H1 (cell line): ENCODE results near the gene ARHGEF40.

Experiments used
- SIX5 ChIP-seq: IDR thresholded peaks from 2 replicates; pipeline ENCODE4 v1.6.1; 2011; ENCODE audit warnings: mild to moderate bottlenecking, low read depth, low read length
- SP1 ChIP-seq: IDR thresholded peaks from 2 replicates; pipeline ENCODE4 v1.6.1; 2011; ENCODE audit warnings: low read depth, low read length
- TF ChIP-seq, protein P1 (sequence below), 3 experiments: IDR thresholded peaks; 1 replicate in 2 of 3; 2 replicates in 1 of 3; pipeline versions ENCODE4 v1.5.1 to v1.6.1; 2011; ENCODE audit warnings: low read length in 3 of 3, mild to moderate bottlenecking in 3 of 3, inconsistent platforms in 2 of 3, low read depth in 1 of 3, moderate library complexity in 1 of 3; ENCODE audit not compliant: insufficient read depth in 1 of 3; ENCODE audit errors: control extremely low read depth in 1 of 3

- TF ChIP-seq SP1 (no peak), SIX5 (no peak)
- TF ChIP-seq, protein P1, sequence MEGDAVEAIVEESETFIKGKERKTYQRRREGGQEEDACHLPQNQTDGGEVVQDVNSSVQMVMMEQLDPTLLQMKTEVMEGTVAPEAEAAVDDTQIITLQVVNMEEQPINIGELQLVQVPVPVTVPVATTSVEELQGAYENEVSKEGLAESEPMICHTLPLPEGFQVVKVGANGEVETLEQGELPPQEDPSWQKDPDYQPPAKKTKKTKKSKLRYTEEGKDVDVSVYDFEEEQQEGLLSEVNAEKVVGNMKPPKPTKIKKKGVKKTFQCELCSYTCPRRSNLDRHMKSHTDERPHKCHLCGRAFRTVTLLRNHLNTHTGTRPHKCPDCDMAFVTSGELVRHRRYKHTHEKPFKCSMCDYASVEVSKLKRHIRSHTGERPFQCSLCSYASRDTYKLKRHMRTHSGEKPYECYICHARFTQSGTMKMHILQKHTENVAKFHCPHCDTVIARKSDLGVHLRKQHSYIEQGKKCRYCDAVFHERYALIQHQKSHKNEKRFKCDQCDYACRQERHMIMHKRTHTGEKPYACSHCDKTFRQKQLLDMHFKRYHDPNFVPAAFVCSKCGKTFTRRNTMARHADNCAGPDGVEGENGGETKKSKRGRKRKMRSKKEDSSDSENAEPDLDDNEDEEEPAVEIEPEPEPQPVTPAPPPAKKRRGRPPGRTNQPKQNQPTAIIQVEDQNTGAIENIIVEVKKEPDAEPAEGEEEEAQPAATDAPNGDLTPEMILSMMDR (IDR thresholded peaks at IDR 0.05; ENCODE audit: control extremely low read depth in 1 of 3, insufficient read depth in 1 of 3, low read depth in 1 of 3, low read length in 3 of 3): no peak
Observed at GRCh38 chr14:21089877-21090193, 19.7 kb downstream of the ARHGEF40 start.
